Endothelial cell of umbilical vein (primary cell): ENCODE data around the gene UBE2U. TPM values are rescaled to one million over a fixed set of nuclear protein-coding genes. Genes with fewer than 3 reads are reported as not detected.

ENCODE experiments used
- BruUV-seq: library from RNA; stranded (reverse); fragments of 400-500 nt; replicated peaks from 2 replicates; lab custom pipeline; 2021; lab: Mats Ljungman, UMichigan
- CTCF ChIA-PET: fragments of 300-600, 350-600 bp; sonication (Branson Sonifier 250); formaldehyde crosslinking; loops from one replicate; lab custom pipeline; 2021; ENCODE audit warnings: antibody characterized with exemption, inconsistent platforms; lab: Charles Lee
- POLR2A ChIA-PET: fragments of 300-600, 350-600 bp; sonication (Branson Sonifier 250); formaldehyde crosslinking; loops from one replicate; lab custom pipeline; 2021; ENCODE audit warnings: antibody characterized with exemption, inconsistent platforms; lab: Charles Lee
- DNase-seq: peaks from one replicate; pipeline ENCODE4 v3.0.0-alpha.2; 2011; ENCODE audit warnings: low read depth, low spot score
- FAIRE-seq: peaks from 2 replicates; lab custom pipeline; 2011; peaks lifted over from hg19 to GRCh38; lab: Jason Lieb, UNC
- H2AFZ ChIP-seq: 2 replicates; pipeline ENCODE4 v1.6.0; 2012; ENCODE audit warnings: low read depth, low read length, control low read depth, inconsistent platforms
- H3K27ac ChIP-seq: 2 replicates; pipeline ENCODE4 v1.5.1; 2011; ENCODE audit warnings: low read depth, mild to moderate bottlenecking, control low read depth, low read length, moderate library complexity; ENCODE audit not compliant: insufficient read depth
- H3K27me3 ChIP-seq, 2 experiments: 2 replicates each; pipeline versions ENCODE4 v1.6.0 to v1.6.1; 2011; ENCODE audit warnings: low read length in 2 of 2, mixed read lengths in 1 of 2; ENCODE audit not compliant: control insufficient read depth in 2 of 2, insufficient read depth in 2 of 2
- H3K36me3 ChIP-seq, 2 experiments: 2 replicates in 1 of 2; 3 replicates in 1 of 2; pipeline ENCODE4 v1.5.1; 2011; ENCODE audit warnings: low read length in 2 of 2, mild to moderate bottlenecking in 1 of 2, moderate library complexity in 1 of 2; ENCODE audit not compliant: control insufficient read depth in 2 of 2, insufficient read depth in 2 of 2; ENCODE audit errors: extremely low read depth in 1 of 2
- H3K4me1 ChIP-seq: 3 replicates; pipeline ENCODE4 v1.5.1; 2011; ENCODE audit warnings: mild to moderate bottlenecking, low read length; ENCODE audit not compliant: control insufficient read depth, insufficient read depth; ENCODE audit errors: extremely low read depth
- H3K4me2 ChIP-seq: 2 replicates; pipeline ENCODE4 v1.6.1; 2011; ENCODE audit warnings: low read length, control low read depth, mixed read lengths; ENCODE audit not compliant: insufficient read depth
- H3K4me3 ChIP-seq, 3 experiments: fragments of 200-600 bp in 1 of 3; sonication (generic), shearing (Covaris generic) in 1 of 3; replicated peaks in 1 of 3; 2 replicates each; pipeline ENCODE4 v1.5.1; 2011 to 2016; ENCODE audit warnings: control low read depth in 3 of 3, low read length in 3 of 3, mild to moderate bottlenecking in 2 of 3, inconsistent platforms in 1 of 3, low read depth in 1 of 3, moderate library complexity in 1 of 3; ENCODE audit not compliant: insufficient read depth in 1 of 3
- H3K79me2 ChIP-seq: 2 replicates; pipeline ENCODE4 v1.6.0; 2012; ENCODE audit warnings: low read length, inconsistent platforms; ENCODE audit not compliant: control insufficient read depth, insufficient read depth
- H3K9ac ChIP-seq: replicated peaks from 2 replicates; pipeline ENCODE3; 2011; ENCODE audit warnings: low read length, control low read depth; ENCODE audit not compliant: insufficient read depth; ENCODE audit errors: extremely low read depth
- H3K9me1 ChIP-seq: replicated peaks from 3 replicates; pipeline ENCODE4 v1.6.0; 2011; ENCODE audit warnings: mild to moderate bottlenecking, low read length; ENCODE audit not compliant: control insufficient read depth, insufficient read depth; ENCODE audit errors: extremely low read depth
- H3K9me3 ChIP-seq: replicated peaks from 2 replicates; pipeline ENCODE4 v1.5.1; 2012; ENCODE audit warnings: low read length, inconsistent platforms; ENCODE audit not compliant: control insufficient read depth, insufficient read depth
- H4K20me1 ChIP-seq: replicated peaks from 2 replicates; pipeline ENCODE3; 2011; ENCODE audit warnings: mild to moderate bottlenecking, low read length; ENCODE audit not compliant: control insufficient read depth, insufficient read depth; ENCODE audit errors: extremely low read depth
- CTCF ChIP-seq, 2 donors: IDR thresholded peaks; 1 replicate in 1 of 2; 2 replicates in 1 of 2; pipeline ENCODE4 v1.5.1; 2011; ENCODE audit warnings: low read length in 2 of 2, mild to moderate bottlenecking in 2 of 2, moderate library complexity in 2 of 2, control low read depth in 1 of 2, inconsistent platforms in 1 of 2, low read depth in 1 of 2; ENCODE audit not compliant: insufficient read depth in 1 of 2; ENCODE audit errors: extremely low read depth in 1 of 2
- EZH2 ChIP-seq: IDR thresholded peaks from 2 replicates; pipeline ENCODE4 v1.6.1; 2012; ENCODE audit warnings: borderline replicate concordance, low read depth, mild to moderate bottlenecking, moderate library complexity, low read length, inconsistent platforms; ENCODE audit not compliant: severe bottlenecking
- FOS ChIP-seq: IDR thresholded peaks from 2 replicates; pipeline ENCODE4 v1.6.1; 2011; ENCODE audit warnings: mild to moderate bottlenecking, low read length, moderate library complexity, borderline replicate concordance; ENCODE audit not compliant: insufficient read depth
- GATA2 ChIP-seq: IDR thresholded peaks from 2 replicates; pipeline ENCODE4 v1.7.0; 2011; ENCODE audit warnings: low read depth, mild to moderate bottlenecking, moderate library complexity, mixed read lengths, low read length; ENCODE audit not compliant: insufficient read length, insufficient read depth
- JUN ChIP-seq: IDR thresholded peaks from 2 replicates; pipeline ENCODE4 v1.6.1; 2011; ENCODE audit warnings: borderline replicate concordance, low read depth; ENCODE audit not compliant: insufficient read length, insufficient read depth
- MYC ChIP-seq: IDR thresholded peaks from one replicate; pipeline ENCODE4 v1.6.1; 2011; ENCODE audit warnings: mild to moderate bottlenecking, low read depth, low read length
- POLR2A ChIP-seq: IDR thresholded peaks from 2 replicates; pipeline ENCODE4 v1.6.1; 2012; ENCODE audit warnings: low read depth, mild to moderate bottlenecking, control low read depth, low read length
- POLR2AphosphoS5 ChIP-seq: IDR thresholded peaks from 2 replicates; pipeline ENCODE4 v1.6.1; 2012; ENCODE audit warnings: low read depth, mild to moderate bottlenecking, control low read depth, low read length, moderate library complexity; ENCODE audit not compliant: insufficient read depth
- dilution Hi-C: fragments of 300-500 bp; cut with MboI; formaldehyde crosslinking; loops from one replicate; pipeline ENCODE4 v1.15.0; 2019; ENCODE audit warnings: low sequenced_read_pairs; ENCODE audit not compliant: extremely low pct_ligation_motif_present
- intact Hi-C: fragments of 100-400 bp; cut with micrococcal nuclease; formaldehyde crosslinking; loops from one replicate; pipeline ENCODE4 v1.10.0; 2022
- polyA plus RNA-seq, 4 experiments: library from polyadenylated mRNA; depleted of rRNA in 3 of 4; stranded (reverse) in 3 of 4; unstranded in 1 of 4; fragments of >200 nt; gene quantifications; 2 replicates each; pipeline versions ENCODE4 v1.2.1 to v1.2.3, GENCODE V29; 2011 to 2012; ENCODE audit warnings: missing spikeins in 1 of 4
- total RNA-seq: library from RNA; stranded (reverse); gene quantifications from 2 replicates; pipeline ENCODE4 v1.2.3, GENCODE V29; 2021

The UBE2U gene
- total and polyA plus RNA-seq, 2 donors (not counting 3 experiments of a cell fraction or from before 2014, with no cell fraction given): not detected

- CTCF ChIA-PET: no interaction called here
- no peak for TF ChIP-seq POLR2AphosphoS5
- TF ChIP-seq POLR2A: no peak
- no peak for TF ChIP-seq FOS
- no peak for TF ChIP-seq GATA2
- no peak for TF ChIP-seq JUN
- TF ChIP-seq MYC: no peak
- no peak for TF ChIP-seq CTCF (IDR thresholded peaks at IDR 0.05; ENCODE audit: extremely low read depth in 1 of 2, insufficient read depth in 1 of 2, low read depth in 1 of 2, low read length in 2 of 2)
- TF ChIP-seq EZH2: no peak
- H4K20me1 ChIP-seq: no peaks in the 10 kb centered on the region
- no peak for DNase-seq
- dilution Hi-C loops (no loop called here), intact Hi-C loops (no loop called here)
- H3K4me2 ChIP-seq: no peak overlapping the region
- no peak overlapping the region for H3K9ac ChIP-seq
- no peaks in the 10 kb centered on the region for H3K9me3 ChIP-seq
- H3K9me1 ChIP-seq: no peaks in the 10 kb centered on the region
- no peak overlapping the region for H3K4me3 ChIP-seq
- no peaks in the 10 kb centered on the region for H3K4me1 ChIP-seq
- H3K27ac ChIP-seq: no peak overlapping the region
- FAIRE-seq: no peak
- H3K79me2 ChIP-seq: no peaks in the 10 kb centered on the region
- no peak overlapping the region for H2AFZ ChIP-seq
- POLR2A ChIA-PET: no interaction called here
- BruUV-seq: no TSS peak
- H3K36me3 ChIP-seq: no peaks in the 10 kb centered on the region
- H3K27me3 ChIP-seq: no peaks in the 10 kb centered on the region
Measured at GRCh38 chr1:64280001-64280400, 76.6 kb downstream of the UBE2U start.
